HG03060 (cell line): ENCODE results near the gene SLC16A3.
"Not testable (repeated sequence)": the region's sequence is repeated elsewhere in the genome, so short reads cannot be mapped to it uniquely, and the experiment has no call there.

ENCODE experiments used
- ATAC-seq: cut with Tn5 transposase; IDR thresholded peaks from one replicate; pipeline ENCODE4 v1.9.1; 2021; ENCODE audit warnings: low read depth, moderate number of reproducible peaks; ENCODE audit not compliant: unreplicated experiment

SLC16A3 gene

DNA sequence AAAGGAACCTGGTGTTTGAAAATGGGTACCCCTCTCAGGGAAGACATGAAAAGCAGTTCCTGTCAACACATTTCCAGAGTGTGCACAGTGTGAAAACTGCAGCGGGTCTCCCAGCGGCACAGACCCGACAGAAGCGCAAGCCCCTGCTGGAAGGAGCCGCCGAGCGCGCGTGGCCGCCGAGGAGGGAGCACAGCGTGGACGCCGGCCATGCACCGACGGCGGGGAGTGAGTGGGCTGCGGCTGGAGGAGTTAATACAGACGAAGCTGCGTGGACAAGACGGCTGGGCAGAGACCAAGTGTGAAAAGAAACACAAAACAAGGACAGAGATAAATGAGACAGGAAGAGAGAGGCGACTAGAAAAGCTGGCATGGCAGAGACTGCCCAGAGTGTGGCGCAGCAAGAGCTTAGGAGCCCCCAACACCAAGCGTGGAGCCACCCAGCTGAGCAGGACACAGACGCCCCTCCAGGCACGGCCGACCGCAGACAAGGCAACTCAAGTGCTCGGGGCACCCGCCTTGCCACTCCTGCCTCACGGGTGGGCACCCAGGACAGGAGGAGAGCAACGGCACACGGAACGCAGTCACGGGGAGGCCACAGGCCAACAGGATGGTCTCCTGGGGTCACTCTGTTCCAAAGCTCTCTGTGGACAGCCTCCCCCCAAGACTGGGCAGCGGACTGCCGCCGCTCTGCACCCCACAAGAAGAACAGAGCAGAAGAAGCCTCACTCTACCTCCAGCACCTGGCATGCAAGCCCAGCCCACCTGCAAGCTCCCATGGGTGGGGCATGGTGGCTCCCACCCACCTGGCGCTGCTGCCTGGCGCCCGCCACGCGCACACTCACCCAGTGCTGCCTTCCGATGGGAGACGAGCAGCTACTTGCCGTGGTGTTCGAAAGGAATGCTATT, 16.5 kb downstream of the SLC16A3 start:
- no peak for ATAC-seq

DNA sequence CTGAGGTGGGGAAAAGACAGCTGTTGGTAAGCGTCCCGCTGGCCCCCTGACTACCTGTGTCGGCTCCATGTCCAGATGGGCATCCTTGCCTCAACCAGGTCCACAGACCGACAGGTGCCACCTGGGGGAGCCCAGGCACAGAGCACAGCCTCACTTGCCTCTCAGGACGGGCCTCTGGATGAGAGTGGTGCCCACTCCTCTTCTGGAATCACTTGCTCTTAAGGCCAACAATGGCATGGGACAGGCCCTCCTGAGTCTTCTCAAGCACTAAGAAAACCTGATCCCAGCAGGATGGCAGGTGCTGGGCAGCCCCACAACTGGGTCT, 17.2 kb downstream of the SLC16A3 start:
- no peak for ATAC-seq

DNA sequence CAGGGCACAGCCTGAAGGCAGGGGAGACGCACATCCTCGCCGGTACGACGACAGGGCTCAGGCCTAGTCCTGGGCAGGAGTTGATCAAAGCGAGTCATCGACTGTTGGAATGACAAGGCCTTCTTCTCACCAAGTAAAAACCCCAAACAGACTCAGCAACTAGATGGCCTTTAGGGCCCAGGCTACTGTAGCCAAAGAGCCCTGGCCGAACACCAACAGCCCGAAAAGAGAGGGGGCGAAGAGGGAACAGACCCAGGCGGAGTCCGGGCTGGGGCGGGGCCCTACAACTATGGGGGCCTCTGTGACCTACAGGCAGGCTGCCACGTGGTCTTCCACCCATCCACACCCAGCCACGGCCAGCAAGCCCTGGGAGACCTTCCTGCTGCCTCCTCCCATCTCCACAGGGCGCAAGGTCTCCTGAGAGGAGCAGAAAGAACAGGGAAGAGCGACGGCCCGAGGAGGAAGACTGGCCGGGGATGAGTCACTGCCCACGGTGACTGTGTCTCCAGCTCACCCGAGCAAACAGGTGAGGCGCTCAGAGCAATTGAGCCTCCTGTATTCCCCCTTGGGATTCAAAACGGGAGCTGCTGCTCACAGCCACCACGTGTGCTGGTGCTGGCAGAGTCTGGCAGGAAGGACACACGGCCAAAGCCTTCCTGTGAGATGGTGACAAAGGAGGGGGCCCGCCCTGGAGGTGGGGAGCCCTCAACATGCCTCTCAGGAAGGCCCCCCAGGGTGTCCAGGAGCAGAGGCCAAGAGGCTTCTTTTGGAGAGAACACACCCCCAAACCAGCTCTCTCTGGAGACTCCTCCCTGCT, 17.7 kb downstream of the SLC16A3 start:
- no peak for ATAC-seq

DNA sequence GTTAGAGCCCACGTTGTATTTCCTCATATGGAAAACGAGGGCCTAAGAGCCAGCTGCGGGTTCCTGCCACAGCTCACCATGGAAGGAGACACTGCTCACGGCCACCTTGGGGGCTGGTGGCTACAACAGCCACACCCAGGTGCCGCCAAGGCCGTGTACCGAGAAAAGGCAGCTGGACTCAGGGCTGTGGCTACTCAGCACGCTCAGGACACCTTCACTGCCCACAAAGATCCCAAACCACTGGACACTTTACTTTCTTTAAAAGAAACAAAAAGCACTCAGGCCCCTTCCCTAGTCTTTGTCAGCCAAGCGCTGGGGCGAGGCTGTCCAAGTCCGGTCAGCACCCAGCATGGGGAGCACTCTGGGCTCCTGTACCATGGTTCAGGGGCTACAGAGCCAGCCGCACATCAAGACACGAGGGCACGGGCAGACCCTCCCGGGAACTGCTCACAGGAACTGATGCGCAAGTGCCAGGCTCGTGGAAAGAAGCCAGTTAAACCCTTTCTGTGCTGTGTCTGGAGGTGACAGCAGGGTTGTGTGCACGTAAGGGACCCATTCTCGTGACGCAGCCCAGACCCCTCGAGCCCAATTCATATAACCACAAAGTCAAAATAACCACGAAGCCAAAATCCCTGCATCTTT, 18.5 kb downstream of the SLC16A3 start:
- ATAC-seq, result no peak

DNA sequence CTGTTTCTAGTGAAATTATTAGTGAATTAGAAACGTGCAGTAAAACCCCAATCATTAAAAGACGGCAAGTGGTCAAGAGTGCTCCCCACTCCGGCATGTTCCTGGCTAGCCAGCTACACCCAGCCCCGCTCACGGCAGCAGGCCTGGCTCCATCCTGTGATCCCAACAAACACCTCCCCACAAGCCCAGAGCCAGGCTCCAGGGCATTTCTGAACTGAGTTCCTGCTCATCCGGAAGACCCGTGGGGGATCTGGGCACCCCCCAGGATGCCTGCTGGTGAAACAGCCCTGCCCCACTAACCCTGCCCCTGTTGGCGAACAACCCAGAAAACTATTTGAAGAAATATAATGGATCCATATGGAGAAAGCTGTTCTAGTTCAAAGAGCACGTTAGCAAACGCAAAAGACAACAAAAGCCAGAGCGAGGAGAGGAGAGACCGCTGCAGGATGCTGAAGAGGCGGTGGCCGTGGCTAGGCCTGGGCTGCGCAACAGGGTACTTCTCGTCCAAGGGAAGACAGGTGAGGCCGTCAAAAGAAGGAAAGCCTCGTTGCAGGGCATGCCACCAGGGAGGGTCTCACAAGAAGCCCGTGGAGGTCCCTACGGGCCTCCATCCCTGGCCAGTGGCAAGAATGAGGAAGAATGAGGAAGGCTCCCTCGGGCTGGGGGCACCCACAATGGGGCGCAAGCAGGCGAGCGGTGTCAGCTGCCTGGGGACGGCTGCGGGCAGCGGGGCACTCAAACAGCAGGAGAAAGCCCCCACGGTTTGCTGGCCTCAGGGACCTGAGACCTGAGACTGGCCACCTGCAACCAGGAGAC, 19.2 kb downstream of the SLC16A3 start:
- ATAC-seq, result no peak

DNA sequence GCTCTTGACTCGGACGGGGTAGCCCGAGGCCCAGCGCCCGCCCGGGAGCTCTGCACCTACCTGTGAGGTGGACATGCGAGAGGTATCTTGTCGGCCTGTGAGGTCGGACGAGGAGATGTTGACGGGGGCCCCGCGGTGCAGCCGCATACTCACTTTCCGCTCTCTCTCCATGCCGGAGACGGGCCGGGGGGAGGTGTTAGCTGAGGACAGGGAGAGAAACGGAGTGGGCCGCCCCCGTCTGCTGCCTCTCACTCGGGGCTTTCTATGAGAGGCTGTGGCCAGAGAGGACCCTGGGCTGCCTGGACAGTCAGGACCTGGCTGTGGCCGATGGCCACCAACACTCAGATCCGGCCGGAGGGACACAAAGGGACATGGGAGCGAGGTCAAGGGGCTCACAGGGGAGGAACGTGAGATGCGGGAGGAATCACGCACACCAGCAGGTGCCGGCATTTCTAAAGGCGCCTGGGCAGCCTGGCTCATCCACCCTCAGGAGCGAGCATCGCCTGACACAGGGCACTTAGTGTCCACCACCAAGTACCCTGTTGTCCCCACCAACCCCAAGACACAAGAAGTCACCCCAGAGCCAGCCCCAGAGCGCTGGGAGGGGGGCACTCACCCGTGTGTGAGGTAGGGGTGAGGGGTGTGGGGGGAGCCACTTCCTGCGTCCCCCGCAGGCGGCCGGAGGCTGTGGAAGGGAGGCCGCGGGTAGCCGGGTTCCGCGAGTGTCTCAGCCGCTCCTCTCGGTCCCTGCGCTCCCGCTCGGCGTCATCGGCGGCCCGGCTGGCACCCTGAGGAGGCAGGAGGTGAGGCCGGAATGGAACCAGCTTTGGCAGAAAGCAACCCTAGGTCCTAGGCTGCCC, 20.2 kb downstream of the SLC16A3 start:
- ATAC-seq, result no peak

DNA sequence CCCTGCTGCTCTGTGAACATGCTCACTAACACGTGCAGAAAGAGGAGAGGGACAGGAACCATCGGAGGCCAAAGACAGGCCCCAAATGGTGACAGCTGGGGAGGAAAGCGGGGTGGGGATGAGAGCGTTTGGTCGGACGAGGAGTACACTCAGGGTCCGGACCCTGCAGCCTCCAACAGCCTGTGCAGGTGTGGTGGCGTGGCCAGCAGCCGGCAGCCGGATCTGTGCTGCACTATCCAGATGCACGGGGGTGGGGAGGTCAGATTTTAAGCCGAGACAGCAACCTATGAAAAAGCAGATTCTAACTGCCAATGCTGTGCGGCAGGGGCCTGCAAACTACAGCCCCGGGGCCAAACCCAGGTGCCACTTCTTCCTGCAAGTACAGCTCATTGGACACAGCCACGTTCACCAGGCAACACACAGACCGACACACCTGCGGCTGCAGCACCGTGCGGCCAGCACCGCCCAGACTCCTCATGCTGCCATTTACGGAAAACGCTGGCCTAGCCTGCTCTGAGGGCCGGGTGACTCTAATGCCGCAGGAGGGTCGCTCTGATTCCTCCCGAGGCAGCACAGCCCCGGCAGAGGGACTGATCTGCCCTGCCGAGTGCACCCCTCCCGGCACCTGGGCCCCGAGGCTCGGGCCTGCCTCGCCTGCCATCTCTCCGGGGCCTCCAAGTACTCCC, 21.2 kb downstream of the SLC16A3 start:
- ATAC-seq, result no peak

DNA sequence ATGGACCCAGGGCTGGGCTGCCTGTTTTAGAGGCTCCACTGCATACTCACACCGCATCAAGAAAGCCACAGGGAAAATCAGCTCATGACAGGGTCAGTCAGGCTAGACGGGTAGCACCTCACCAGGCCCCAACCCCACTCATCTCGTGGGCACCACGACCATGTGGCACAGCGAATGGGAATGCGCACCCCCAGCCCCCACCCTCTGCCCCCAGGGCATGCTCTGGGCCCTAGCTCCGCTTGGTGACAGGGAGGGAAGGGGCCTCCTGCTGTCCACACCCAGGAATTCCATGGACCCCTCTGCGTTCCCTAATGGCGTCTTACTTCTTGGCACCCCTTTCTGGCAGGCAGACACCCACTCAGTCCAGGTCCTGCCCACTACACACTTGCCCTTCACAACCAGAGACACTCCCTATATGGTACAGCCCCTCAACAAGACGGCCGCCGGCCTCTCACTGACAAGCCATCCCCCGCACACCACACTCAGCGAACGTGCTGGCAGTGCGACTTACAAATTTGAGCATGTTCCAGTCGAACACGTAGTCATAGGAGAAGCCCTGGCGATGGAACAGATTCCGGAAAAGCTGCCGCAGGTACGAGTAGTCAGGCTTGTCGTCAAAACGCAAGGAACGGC, 22.1 kb downstream of the SLC16A3 start:
- no peak for ATAC-seq

DNA sequence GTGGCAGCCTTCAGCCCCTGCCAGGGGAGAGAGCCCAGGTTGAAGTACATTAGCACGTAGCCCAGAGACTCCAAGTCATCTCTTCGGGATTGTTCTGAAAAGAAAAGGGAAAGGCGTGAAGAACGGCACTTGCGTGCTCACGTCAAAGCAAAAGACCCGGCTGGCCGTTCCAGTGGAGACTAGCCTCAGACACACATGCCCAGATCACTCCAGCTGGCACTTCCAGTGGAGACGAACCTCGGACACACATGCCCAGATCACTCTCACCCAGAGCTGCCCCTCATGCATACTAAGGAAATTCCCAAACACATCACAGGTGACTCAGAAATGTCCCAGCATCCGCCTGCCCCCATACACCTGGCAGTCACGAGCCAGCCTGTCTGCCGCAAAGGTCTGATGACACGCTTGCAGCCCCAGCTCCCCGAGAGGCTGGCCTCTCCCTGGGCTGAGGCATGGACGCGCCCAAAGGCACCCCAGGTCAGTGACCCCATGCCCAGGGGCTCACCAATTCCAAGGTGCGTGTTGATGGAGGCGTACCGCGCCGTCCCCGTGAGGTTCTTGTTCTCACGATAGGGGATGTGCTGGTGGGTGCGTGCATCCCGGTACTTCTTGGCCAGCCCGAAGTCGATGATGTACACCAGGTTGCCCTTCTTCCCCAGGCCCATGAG, 23.8 kb downstream of the SLC16A3 start:
- no peak for ATAC-seq

DNA sequence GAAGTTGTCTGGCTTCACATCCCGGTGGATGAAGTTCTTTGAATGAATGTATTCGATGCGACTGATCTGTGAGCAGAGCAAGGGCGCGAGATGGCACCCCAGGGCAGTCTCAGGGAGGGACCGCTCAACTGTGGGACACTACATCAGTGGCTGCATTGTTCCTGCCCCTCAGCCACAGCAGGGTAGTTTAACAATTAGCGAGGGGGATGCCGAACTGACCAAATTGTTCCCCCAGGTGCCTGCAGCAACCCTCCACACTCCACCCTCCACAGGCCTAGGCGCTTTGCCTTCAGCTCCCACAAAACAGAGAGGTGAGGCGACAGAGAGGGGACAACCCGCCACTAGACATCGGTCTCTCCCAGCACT, 24.3 kb downstream of the SLC16A3 start:
- ATAC-seq, result no peak

DNA sequence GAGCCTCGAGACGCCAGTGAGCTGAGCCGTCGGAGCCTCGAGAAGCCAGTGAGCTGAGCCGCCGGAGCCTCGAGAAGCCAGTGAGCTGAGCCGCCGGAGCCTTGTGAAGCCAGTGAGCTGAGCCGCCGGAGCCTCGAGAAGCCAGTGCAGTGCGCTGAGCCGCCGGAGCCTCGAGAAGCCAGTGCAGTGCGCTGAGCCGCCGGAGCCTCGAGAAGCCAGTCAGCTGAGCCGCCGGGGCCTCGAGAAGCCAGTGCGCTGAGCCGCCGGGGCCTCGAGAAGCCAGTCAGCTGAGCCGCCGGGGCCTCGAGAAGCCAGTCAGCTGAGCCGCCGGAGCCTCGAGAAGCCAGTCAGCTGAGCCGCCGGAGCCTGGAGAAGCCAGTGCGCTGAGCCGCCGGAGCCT, 25.3 kb downstream of the SLC16A3 start:
- not testable (repeated sequence) for ATAC-seq

DNA sequence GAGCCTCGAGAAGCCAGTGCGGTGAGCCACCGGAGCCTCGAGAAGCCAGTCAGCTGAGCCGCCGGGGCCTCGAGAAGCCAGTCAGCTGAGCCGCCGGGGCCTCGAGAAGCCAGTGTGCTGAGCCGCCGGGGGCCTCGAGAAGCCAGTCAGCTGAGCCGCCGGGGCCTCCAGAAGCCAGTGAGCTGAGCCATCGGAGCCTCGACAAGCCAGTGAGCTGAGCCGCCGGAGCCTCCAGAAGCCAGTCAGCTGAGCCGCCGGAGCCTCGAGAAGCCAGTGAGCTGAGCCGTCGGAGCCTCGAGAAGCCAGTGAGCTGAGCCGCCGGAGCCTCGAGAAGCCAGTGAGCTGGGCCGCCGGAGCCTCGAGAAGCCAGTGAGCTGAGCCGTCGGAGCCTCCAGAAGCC, 25.9 kb downstream of the SLC16A3 start:
- not testable (repeated sequence) for ATAC-seq

DNA sequence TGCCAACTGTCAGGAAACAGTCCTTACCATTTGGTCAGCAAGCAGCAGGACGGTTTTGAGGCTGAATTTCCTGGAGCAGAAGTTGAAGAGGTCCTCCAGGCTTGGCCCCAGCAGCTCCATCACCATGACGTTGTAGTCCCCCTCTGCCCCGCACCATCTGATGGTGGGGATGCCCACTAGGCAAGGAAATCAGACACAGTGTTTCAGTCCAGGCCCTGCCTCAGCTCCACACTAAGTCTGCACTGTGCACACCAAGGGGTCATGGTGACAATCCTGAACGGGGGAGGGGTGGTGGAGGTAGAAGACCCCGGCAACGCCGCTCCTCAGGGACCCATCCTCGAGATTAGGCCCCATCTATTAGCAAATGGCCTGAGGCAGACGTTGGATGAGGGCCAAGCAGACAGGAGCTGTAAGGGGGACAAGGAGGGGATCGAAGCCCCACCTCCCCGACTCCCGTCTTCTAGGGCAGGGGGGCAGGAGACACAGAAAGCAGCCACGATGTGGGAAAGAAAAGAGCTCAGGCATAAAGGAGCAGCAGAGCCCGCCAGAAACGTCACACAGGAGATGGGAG, 26.6 kb downstream of the SLC16A3 start:
- no peak for ATAC-seq

DNA sequence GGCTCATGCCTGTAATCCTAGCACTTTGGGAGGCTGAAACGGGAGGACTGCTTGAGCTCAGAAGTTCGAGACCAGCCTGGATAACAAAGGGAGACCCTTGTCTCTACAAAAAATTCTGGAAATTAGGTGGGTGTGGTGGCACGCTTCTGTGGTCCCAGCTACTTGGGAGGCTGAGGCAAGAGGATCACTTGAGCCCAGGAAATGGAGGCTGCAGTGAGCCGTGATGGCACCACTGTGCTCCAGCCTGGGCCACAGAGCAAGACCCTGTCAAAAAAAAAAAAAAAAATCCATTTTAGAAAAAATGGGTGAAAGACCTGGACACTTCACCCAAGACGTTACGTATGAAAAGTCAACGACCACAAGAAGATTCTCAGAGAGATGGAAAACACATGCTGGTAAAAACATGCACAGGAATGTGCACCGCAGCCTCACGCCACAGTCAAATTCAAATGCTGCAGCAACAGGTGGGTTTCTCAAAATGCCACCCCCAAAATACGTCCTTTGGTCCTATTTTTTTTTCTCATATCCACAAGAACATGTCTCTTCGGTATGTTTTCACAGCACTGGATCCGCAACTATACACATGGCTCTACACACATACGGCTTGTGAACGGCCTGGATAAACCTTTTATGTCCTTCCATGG, 27.5 kb downstream of the SLC16A3 start:
- ATAC-seq, result no peak

DNA sequence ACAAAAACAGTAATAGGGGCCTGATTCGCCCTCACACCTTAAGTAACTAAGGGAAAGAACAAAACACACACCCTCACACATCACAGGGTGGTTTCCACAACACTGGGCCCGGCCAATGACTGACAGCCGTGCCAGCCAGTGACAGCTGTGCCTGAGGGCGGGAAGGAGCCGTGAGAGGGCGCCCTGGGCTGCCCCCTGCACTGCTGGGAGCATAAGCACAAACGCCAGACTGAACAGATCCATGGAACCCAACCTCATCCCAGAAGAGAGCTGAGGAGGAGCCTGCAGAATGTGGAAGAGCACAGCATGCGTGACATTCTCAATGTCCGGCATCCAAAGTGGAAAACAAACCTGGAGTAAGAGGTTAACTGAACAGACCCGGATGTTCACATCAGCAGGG, 28.6 kb downstream of the SLC16A3 start:
- ATAC-seq, result no peak

DNA sequence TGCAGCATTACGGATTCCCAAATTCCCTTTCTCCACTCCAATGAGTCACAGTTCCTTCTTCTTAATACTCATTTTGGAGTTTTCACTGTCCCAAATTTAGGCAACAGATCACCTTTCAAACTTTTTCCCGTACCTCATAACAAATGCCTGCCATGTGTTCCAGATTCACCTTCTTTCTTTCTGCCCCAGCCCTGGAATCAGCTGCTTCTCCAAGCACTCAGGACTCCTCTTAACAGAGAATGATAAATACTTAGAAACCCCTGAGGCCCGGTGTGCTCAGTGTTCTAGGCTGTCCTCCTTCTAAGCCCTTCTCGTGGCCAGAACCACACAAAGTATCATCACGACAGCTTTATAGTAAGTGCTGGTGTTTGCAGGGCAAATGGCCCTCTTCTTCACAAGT, 29.7 kb downstream of the SLC16A3 start:
- no peak for ATAC-seq
